DMS153 (cell line): Measurements from ENCODE around the gene PDE8A.
A peak's percentile ranks its signal among the peaks of the same experiment; 100 is the strongest.
"Not testable (repeated sequence)": the region's sequence is repeated elsewhere in the genome, so short reads cannot be mapped to it uniquely, and the experiment has no call there.

ENCODE experiments used
- DNase-seq: peaks from one replicate; lab custom pipeline; 2025; lab: John Stamatoyannopoulos, UW

PDE8A gene

DNA sequence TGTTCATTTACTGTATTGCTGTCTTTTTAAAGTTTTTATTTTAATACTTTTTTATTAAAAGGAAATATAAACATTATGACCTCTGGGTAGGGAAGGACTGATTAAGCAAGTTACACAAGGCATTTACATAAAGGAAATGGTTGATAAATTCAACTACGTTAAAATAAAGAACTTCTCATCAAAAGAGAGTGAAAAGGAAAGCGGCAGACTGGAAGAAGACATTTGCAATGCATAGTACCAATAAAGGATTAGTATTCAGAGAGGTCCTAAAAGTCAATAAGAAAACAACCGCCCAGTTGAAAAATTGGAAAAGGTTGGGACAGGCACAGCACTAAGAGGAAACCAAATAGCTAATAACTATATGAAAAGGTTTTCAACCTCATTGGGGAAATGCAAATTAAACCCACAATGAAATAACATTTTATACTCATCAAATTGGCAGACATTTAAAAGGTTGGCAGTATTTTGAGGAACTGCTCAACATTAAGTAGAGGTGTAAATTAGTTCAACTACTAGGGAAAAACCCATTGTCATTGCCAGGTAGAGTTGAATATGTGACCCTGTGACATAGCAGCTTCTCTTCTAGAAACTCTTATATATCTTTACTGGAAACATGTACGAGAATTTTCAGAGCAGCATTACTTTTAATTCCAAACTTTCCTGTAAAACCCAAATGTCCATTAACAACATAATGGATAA lies 9.5 kb downstream of the PDE8A start:
- DNase-seq: no peak

DNA sequence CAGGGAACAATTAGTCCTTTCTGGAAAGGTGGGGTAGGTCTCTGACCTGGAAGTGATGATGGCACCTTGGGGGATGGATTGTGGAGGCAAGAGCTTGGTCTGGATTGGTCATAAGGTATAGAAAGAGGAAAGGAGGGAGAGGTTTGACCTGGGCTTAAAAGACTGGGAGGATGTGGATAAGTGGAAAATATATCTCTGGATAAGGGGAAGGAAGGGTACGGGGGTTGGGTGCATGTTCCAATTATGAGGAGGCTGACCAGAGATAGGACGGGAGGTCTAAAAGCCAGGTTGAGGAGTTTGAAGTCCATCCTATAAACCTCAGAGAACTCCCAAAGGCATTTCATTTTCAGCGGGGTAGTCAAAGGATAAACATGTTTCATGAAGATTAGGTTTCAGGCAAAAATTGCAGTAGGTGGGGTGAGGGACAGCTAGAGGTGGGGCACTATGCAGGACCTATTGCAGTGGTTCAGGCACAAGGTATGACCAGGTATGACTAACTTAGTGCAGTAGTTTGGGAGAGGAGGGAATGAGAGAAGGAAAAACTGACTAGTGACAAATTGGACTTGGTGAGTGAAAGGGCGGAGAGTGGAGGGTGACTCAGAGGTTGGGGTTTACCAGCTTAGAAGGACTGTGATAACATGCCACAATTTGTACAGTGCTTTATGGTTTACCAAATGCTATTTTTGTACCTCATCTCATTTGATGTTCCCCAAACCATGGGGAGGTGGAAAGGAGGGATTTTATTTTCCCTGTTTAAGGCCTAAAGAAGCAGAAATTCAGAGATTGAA lies 10.7 kb downstream of the PDE8A start:
- DNase-seq: no peak

DNA sequence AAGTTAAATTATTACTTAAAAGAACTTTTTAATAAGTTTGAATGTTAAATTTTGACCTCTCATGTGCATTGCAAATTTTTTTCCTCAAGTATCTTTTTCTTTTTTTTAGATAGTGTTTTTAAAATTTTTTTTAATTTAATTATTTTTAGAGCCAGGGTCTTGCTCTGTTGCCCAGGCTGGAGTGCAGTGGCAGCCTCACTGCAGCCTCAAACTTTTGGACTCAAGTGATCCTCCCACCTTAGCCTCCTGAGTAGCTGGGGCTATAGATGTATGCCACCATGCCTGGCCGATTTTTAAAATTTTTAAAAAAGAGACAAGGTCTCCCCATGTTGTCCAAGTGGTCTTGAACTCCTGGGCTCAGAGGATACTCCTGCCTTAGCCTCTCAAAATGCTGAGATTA lies 14.4 kb downstream of the PDE8A start:
- no peak for DNase-seq

DNA sequence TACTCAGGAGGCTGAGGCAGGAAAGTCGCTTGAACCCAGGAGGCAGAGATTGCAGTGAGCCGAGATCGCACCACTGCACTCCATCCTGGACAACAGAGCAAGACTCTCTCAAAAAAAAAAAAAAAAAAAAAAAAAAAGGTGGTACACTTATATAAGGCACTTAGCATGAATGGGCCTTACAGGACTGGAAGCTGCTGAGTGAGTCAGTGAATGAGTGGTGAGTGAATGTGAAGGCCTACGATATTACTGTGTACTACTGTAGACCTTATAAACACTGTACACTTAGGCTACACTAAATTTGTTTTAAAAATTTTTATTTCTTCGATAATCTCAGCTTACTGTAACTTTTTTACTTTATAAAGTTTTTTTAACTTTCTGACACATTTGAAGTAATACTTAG lies 15.1 kb downstream of the PDE8A start:
- not testable (repeated sequence) for DNase-seq

DNA sequence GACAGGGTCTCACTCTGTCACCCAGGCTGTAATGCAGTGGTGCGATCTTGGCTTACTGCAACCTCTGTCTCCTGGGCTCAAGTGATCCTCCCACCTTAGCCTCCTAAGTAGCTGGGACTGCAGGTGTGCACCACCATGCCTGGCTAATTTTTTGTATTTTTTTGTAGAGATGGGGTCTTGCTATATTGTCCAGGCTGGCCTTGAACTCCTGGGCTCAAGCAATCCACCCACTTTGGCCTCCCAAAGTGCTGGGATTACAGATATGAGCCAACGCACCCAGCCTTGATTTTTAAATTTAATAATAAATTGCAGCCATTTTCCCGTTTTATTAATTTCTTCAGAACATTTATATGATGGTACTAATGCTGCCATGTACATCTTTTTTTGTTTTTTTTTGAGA lies 15.6 kb downstream of the PDE8A start:
- not testable (repeated sequence) for DNase-seq

DNA sequence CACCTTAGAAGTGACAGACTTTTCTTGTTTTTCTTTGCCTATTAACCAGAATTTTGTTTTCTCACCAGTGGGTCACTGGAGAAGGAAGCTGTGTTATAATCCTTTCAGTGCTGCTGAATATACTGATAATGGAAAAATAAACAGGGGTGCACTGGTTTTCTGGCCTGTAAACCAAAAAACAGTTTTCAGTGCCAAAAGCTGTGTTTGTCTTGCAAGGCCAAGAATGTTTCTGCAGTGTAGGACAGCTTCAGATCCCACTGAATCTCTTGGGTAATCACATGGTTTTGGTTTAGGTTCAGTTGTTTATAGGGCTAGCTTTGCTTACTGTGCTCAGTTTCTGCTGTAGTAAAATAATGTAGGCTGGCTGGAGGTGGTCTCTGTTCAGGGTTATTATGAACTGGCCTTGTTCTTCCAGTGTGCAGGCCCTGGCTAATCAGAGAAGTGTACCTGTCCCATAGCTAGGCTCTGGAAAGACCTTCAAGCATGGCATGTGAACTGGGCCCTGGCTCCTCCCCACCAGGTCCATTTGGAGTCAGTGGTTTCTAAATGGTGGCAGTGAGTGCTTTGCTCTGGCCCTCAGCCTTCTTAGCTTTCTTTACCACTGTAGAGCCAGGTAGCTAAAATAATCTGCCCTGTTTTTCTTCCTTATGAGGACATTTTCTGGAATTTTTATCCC lies 18.7 kb downstream of the PDE8A start:
- DNase-seq: no peak

GRCh38 chr15:85000937-85001336 lies 19.3 kb downstream of the PDE8A start:
- no peak for DNase-seq

GRCh38 chr15:85002517-85002916 lies 20.9 kb downstream of the PDE8A start:
- DNase-seq: no peak

GRCh38 chr15:85003593-85004312 lies 22.1 kb downstream of the PDE8A start:
- DNase-seq: no peak

- DNase-seq: no peak
These were observed 22.9 kb downstream of the PDE8A start for GRCh38 chr15:85004550-85004949.

DNA sequence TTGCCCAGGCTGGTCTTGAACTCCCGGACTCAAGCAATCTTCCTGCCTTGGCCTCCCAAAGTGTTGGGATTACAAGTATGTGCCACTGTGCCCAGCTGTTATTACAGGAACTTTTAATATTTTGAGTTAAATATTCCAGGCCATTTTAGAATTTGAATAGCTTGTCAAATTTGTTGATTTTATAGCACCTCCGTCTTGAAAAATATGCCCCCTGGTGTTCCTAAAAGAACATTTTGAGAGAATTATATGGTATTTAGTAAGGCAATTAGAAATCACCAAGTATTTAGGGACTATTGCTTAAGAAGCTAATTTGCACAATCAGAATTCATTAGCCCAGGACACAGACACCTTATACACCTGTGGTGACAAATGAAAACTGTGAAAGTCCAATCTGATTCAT lies 23.7 kb downstream of the PDE8A start:
- no peak for DNase-seq

DNA sequence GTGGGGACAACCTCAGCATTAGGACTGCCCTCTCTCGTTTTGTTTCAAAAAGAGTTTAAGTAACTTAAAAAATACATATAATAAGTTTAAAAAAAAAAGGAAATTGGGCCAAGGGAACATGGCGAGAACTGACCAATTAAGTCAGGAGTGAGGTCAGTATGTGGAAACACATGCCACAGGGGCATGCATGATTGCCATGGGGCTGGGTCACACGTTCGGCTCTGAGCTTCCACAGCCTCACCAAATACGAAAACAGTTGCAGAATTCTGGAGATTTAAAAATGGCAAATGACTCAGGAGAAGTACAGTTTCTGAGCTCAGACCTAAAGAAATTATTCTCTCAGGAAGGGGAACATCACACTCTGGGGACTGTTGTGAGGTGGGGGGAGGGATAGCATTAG lies 24.1 kb downstream of the PDE8A start:
- DNase-seq: no peak

DNA sequence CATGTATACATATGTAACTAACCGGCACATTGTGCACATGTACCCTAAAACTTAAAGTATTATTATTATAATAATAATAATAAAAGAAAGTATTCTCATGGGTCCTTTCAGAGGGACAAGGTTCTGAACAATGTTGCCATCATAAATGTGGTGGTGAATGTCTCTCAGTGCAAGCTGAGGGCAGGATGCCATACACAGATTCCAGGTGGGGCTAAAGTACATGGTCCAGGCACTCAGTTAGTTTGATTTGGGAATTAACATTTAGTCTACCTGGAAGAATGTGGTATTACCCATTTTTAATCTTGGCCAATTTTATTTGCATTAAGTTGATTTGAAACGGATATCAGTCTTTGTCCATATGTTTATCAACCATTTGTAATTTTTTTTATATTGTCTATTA lies 24.5 kb downstream of the PDE8A start:
- DNase-seq: no peak

GRCh38 chr15:85006655-85007054 lies 25.0 kb downstream of the PDE8A start:
- DNase-seq: no peak

DNA sequence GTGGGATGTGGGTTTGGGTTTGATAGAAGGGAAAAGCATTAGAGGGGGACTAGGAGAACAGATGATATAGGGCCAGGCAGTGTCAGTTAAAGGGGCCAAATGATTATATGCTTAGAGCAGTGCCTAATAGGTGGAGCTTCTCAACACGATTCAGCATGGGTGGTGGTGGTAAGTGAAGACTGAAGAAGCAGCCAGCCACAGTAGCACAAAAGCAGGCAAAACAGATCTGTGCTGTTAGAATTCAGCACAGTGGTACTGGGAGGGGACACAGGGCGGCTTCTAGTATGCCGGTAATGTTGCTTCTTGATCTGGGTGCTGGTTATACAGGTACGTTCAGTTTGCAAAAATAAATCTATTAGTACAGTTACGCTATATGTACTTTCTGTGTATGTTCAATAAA lies 25.5 kb downstream of the PDE8A start:
- DNase-seq: no peak

DNA sequence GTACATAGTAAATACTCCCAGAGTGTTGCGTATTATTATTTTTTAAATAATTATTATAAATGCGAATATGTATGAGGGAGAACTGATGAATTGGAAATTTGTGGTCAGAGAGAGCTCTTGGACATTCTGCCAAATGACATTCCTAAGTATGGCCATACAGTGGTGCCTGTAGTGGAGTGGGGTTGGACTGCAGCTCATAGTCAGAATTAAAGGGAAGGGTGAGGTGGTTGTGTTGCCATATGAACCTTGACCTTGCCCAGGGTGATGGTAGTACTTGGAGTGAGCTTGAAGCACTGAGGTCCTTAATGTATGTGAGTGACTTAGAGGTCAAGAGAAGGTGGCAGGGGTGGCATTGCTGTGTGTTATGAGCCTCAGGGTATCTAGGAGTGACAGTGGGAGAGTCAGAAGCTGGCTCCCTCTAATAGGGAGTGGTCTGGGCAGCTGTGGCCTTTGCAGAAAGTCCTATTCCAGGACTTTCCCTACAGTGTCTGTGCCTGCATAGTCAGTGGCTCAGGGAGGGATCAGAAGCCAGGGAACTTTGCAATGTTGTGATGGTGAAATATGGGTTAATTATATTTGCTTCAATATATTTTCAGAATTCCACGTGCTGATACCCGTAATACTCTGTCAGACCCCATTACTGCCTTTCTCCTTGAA lies 26.2 kb downstream of the PDE8A start:
- DNase-seq: no peak

DNA sequence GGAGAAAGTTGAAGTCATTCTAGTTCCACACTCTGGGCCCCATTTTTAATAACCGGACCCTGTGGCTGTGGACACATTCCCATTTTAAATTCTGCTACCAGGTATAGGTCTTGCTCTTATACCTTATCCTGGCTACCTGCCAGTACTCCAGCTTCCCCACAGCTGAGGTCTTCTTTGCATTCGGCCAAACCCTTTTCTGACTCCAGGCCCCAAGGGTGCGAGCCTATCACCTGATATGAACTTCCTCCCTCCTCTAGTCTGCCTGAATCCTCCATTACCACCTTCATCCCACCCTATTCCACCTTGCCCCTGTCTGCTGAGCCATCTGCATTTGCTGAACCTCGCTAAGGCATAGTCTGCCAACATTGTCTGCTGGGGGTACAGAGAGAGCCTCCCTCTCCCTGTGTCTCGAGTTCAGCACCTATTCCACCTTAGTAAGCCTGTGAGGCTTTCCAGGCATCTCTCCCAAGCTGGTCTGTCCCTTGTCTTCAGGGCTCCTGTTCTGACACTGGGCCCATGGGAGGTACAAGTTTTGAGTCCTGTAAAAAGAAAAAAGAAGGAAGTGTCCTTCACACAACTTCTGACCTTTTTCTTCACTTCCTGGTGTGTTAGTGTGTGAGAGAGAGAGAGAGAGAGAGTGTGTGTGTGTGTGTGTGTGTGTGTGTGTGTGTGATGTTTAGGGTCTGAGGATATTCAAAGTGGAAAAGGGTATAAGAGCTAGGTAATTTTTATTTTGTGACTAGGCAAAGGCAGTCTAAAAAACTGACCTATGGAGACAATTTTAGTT lies 27.0 kb downstream of the PDE8A start:
- DNase-seq: no peak

GRCh38 chr15:85009435-85009834 lies 27.8 kb downstream of the PDE8A start:
- DNase-seq: no peak

- no peak for DNase-seq
These were observed 28.4 kb downstream of the PDE8A start for GRCh38 chr15:85010071-85010385.

GRCh38 chr15:85010386-85011159 lies 28.9 kb downstream of the PDE8A start:
- DNase-seq: peak; percentile 32
